ENCODE measurements around the gene PARVB.
"Not testable (repeated sequence)": the region's sequence is repeated elsewhere in the genome, so short reads cannot be mapped to it uniquely, and the experiment has no call there.

Gene PARVB

GRCh38 chr22:44108806-44109385, 84.8 kb downstream of the PARVB start:
- DNase-seq (ENCODE audit: low read depth in 2 of 2), result no peak

- no peak for DNase-seq (ENCODE audit: low read depth in 2 of 2)
Observed at GRCh38 chr22:44109416-44109815, 85.3 kb downstream of the PARVB start.

DNA sequence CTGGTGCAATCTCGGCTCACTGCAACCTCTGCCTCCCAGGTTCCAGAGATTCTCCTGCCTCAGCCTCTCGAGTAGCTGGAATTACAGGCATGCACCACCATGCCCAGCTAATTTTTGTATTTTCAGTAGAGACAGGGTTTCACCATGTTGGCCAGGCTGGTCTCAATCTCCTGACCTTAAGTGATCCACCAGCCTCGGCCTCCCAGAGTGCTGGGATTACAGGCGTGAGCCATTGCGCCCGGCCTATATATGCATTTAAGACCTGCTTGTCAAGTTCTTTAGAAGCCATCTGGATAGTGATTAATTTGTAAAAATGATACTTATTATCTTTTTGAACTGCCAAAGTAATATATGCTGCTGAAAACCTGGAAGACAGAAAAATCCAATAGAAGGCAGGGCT, 86.6 kb downstream of the PARVB start:
- not testable (repeated sequence) for DNase-seq (ENCODE audit: low read depth in 2 of 2)

DNA sequence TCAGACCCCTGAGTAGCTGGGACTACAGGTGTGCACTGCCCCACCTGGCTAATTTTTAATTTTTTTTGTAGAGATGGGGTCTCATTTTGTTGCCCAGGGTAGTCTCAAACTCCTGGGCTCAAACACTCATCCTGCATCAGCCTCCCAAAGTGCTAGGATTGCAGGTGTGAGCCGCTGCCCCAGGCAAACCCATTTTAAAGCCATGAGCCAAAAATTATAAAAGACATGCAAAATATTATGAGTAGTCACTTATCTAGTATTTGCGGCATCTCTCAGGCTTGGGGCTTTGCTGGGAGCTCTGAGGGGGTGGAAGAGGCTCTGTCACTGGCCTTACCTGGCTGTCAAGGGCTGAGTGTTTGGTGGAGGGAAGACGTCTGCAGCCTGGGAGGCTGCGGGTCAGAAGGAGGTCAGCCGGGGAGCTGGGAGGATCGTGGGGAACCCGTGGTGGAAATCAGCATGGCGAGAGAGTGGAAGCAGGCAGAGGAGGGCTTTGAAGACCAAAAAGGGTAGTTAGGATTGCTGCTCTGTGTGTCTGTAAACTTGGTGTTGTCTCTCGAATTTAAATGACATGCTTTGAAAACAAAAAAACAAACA, 87.6 kb downstream of the PARVB start:
- no peak for DNase-seq (ENCODE audit: low read depth in 2 of 2)

DNA sequence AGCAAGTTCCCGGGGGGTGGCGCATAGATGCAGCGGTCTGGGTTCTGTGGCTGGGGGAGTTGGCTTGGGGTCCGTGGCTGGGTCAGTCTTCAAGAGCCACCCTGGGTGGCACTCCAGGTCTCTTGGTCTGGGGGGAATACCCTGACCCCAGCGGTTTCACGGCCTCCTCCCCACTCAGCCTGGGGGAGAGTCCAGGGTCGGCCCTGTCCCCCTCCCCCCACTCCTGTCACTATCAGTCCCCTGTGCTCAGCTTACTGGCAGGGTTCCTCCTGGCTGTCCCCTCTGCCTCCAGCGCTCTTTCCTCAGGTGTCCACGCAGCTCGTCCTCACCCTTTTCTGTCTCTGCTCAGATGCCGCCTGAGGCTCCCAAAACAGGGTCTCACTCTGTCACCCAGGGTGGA, 88.1 kb downstream of the PARVB start:
- DNase-seq (ENCODE audit: low read depth in 2 of 2), result no peak

DNA sequence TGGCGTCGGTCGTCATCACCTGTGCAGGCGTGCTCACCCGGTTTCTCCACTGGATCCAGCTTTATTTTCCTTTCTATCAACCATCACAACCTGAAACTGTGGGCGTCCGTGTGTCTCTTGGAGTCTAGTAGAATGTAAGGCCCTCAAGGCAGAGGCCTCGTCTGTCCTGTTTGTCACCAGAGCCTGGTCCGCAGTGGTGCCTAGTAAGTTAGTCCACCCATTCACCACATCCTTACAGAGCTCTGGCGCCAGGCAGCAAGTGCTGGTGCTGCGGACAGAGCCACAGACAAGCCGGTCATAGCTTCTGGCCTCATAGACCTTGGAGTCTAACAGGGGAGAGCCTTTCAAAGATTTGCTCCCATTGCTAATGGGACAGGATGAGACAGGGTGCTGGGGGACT, 92.2 kb downstream of the PARVB start:
- DNase-seq (ENCODE audit: low read depth in 2 of 2), result no peak

GRCh38 chr22:44116755-44117684, 92.9 kb downstream of the PARVB start:
- no peak for DNase-seq (ENCODE audit: low read depth in 2 of 2)

DNA sequence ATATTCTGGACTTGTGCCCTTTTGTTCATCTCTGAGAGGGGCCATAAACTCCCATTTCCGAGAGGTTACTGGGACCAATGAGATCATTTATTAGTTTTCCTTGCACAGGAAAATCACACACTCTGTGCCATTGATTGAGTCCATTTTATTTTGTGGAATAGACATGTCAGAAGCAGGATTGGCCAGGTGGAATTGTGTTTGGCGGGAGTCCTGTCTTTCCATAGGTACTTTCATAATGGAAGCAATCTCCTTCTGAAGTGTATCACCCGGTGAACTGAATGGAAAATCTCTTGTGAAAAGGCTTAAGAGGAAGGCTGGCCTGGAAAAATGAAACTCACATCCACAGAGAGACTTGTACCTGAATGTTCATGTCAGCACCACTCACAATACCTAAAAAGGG, 93.6 kb downstream of the PARVB start:
- no peak for DNase-seq (ENCODE audit: low read depth in 2 of 2)

DNA sequence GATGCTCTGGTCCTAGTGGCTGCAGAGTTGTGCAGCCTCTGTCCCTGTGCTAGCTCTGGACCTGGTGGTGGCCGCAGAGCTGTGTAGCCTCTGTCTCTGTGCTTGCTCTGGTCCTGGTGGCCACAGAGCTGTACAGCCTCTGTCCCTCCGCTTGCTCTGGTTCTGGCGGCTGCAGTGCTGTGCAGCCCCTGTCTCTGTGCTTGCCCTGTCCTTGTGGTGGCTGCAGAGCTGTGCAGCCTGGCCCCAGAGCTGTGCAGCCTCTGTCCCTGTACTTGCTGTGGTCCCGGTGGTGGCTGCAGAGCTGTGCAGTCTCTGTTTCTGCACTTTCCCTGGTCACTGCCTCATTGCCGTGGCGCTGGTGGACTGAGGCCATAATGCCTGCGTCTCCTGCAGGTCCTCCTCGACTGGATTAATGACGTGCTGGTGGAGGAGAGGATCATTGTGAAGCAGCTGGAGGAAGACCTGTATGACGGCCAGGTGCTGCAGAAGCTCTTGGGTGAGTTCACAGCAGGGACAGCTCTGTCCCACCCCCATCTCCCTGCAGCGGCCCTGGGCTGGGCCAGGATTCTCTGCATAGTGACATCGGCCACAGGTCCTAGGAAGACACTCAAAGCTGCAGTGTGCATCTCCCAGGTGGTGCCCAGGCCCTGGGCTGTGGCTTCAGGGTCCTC, 94.7 kb downstream of the PARVB start:
- DNase-seq (ENCODE audit: low read depth in 2 of 2), result no peak

GRCh38 chr22:44119669-44120313, 95.7 kb downstream of the PARVB start:
- DNase-seq (ENCODE audit: low read depth in 2 of 2), result no peak

DNA sequence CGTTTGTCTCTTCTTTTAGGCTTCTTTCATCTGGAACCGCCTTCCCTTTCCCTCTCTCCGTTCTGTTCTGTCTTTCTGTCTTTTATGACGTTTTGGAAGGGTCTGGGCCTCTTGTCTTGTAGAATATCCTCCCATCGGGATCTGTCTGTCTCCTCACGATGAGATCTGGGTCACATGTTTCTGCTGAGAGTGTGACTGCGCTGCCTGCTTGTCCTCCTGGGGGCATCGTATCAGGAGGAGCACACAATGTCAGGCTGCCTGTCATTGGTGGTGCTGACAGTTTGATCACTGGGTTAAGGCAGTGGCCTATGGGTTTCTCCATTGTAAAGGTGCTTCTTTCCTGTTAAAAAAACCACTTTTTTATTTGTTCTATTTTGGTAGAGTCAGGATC, 96.2 kb downstream of the PARVB start:
- DNase-seq (ENCODE audit: low read depth in 2 of 2), result no peak

DNA sequence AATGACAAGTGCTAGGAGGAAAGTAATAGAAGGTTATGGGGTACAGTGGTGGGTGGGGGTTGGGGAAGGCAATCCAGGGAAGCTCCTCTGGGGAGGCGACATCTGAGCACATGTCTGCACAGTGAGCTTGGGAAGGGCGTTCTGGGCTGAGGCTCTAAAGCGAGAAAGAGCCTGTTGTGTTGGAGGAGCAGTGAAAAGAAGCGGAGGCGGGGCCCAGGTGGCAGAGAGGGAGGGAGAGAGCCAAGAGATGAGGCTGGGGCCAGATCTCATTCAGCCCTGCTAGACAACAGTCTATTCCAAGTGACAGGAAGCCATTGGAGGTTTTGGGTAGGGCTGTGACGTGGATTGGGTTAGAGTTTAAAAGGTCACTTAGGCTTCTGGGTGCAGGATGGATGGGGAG, 101.3 kb downstream of the PARVB start:
- DNase-seq (ENCODE audit: low read depth in 2 of 2), result no peak

DNA sequence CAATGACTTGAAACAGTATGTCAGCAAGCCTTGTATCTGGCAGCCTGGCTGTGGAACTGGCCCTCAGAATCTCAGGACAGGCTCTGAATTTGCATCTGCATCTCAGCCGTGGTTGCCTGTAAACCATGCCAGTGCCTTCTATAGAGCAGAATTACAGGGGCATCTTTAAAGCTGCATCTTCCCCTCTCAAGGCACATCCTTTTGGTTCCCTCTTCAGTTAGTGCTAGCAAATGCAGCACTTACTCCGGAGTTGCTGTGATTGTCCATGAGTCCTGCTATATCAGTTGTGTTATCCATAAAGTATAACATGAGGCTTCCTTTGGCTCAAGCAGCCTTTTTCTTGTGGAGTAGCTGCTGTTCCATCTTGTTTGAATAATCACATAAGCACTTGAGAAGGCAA, 102.7 kb downstream of the PARVB start:
- DNase-seq (ENCODE audit: low read depth in 2 of 2), result no peak

DNA sequence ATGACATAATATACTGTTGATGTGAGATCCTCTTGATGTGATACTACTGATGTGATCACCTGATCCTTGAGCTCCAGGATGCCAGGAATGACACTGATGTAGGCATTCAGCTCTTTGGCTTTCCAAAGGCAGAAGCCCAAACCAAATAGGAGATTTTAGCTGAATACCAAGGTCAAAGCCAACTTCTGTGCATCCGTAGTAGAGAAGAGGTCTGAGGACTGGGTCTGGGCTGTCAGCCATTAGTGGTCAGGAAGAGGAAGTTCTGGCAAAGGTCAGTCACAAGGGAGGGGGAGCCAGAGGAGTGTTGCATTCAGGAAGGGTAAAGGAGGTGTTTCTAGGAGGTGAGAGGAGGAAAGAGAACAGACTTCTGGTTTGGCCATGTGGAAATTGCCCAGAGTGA, 103.3 kb downstream of the PARVB start:
- no peak for DNase-seq (ENCODE audit: low read depth in 2 of 2)

GRCh38 chr22:44128958-44129618, 105.0 kb downstream of the PARVB start:
- no peak for DNase-seq (ENCODE audit: low read depth in 2 of 2)

GRCh38 chr22:44129619-44129976, 105.5 kb downstream of the PARVB start:
- DNase-seq (ENCODE audit: low read depth in 2 of 2), result no peak

GRCh38 chr22:44130076-44130711, 106.1 kb downstream of the PARVB start:
- DNase-seq (ENCODE audit: low read depth in 2 of 2), result no peak

DNA sequence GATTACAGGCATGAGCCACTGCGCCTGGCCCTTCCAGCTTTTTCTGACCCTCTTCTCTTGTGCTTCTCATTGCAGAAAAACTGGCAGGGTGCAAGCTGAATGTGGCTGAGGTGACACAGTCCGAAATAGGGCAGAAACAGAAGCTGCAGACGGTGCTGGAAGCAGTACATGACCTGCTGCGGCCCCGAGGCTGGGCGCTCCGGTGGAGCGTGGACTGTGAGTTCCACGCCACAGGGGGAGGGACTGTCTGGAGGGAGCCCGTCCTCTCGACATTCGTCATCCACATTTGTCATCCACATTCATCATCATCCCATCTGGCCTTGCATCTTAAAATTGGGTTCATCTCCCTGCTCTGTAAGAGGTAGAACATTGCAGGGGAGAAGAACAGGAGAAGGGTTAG, 107.3 kb downstream of the PARVB start:
- no peak for DNase-seq (ENCODE audit: low read depth in 2 of 2)

DNA sequence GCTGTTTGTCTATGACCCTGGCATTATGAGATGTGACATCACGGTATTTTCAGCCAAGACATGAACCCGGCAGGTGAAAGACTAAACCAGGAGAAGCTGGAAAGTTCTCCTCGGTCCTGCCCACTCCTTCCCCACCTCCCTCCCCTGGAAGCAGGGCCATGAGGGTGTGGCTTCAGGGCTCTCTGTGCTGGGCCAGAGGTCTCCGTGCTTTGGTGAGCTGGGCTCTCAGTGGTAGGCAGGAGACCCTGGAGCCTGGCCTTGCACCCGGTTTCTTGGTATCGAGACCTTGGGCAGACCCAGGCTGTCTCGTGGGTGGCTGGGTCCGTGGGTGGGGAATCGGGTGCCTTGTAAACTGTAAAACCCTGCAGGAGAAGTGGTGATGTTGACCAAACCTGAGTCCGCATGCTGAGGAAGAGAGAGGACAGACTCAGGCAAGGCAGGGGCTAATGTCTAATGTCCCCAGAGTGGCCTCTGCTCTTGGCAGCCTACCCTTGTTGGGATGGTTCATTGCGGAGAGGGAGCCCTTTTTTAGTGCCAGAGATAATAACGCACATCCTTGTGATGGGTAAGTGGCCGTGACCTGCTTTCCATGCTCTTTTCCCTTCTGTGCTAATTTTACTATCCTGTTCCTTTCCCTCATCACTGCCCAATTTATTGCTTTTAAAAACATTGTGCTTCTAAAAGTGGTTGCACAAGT, 108.0 kb downstream of the PARVB start:
- DNase-seq (ENCODE audit: low read depth in 2 of 2), result no peak

DNA sequence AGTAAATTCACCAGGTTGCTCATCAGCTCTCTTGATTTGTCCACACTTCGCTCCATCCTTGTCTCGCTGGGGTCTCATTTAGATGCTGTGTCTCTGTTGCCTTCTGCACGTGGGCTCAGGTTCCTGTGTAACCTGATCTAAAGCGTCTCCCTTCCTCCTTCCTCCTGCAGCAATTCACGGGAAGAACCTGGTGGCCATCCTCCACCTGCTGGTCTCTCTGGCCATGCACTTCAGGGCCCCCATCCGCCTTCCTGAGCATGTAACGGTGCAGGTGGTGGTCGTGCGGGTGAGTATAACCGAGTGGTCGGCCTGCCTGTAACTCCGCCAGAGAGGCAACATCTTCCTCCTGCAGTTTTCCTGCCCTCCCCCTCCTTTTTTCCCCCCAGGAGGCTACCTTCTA, 108.6 kb downstream of the PARVB start:
- DNase-seq (ENCODE audit: low read depth in 2 of 2), result no peak

All from stimulated activated CD8-positive, alpha-beta memory T cell treated with anti-CD3 and anti-CD28 coated beads, Interleukin-2, amount 100 ng/mL, for 1 hour (primary cell).